DND-41 (cell line): Measurements from ENCODE around the gene ATXN2L.

ENCODE experiments used
- CTCF ChIP-seq: IDR thresholded peaks from 2 replicates; pipeline ENCODE4 v1.5.1; 2012; ENCODE audit warnings: borderline replicate concordance, low read length, moderate library complexity, mild to moderate bottlenecking; ENCODE audit not compliant: poor library complexity, severe bottlenecking; ENCODE audit errors: extremely low read depth
- EZH2 ChIP-seq: IDR thresholded peaks from 3 replicates; pipeline ENCODE4 v1.6.1; 2012; ENCODE audit warnings: borderline replicate concordance, low read depth, mild to moderate bottlenecking, moderate library complexity, low read length, inconsistent platforms; ENCODE audit not compliant: severe bottlenecking

- TF ChIP-seq CTCF (no peak), EZH2 (no peak)
Observed at GRCh38 chr16:28880955-28881354, 58.2 kb downstream of the ATXN2L start.
